ENCODE measurements around the gene HOXB2.

Gene HOXB2

GRCh38 chr17:48578616-48579470, 33.9 kb upstream of the HOXB2 start:
- no peak for DNase-seq

DNA sequence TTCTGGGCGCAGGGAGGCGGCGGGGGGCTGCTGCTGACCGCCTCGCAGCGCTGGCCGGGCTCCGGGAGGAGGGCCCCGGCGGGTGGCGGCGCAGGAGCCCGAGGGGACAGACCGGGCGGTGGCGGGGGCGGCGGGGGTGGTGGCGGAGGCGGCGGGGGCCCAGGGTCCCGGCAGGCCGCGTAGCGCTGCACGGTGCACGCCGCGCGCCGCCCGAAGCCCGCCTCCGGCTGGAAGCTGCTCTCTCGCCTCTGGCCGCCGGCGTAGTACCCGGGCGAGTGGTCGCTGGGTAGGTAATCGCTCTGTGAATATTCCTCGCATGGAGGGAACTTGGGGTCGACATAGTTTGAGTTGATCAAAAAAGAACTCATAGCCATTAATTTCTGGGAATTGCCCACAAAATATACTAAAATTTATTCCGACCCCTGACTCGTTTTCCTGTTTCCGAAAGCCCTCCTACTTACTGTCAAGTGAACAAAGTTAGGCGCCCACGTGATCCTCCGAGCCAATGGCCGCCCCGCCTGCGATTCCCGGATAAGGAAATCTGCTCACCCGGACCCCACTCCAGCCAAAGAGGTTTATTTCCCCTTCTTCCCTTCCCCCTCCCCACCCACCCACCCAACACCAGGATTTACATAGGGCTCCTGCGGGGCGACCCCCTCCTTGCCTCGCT, 33.2 kb upstream of the HOXB2 start, which contains the start of gene HOXB4:
HOXB4 (minus strand) TSS at position 405 of the 670 bp plus-strand sequence; CDS start at position 374, 31 bp downstream.
- DNase-seq = no peak

DNA sequence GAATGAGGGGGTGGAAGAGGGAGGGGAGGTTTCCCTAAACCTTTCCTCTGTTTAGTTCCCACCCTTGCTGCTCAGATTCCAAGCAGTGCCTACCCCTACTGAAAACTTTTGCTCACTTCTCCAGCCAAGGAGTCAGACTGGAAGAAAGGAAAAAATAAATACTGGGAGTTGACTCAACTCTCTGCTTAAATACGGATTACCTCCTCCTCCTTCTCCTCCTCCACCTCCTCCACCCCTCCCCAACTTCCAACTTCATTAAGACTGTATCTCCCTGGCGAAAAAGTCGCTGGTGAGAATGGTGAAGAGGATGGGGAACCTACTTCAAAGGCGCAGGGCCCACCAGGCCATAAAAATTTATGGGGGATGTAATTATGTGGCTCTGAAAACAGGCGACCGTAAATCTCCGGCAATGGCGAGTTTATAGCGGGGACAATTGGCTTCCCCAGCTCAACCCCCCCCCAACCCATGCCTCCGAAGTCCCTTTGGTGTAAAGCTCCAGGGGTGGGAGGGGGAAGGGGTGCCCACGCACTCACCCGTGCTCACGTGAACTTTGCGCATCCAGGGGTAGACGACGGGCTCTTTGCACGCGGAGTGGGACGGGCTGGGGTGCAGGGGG, 32.5 kb upstream of the HOXB2 start:
- no peak for DNase-seq

GRCh38 chr17:48576479-48577309, 31.8 kb upstream of the HOXB2 start:
- no peak for DNase-seq

DNA sequence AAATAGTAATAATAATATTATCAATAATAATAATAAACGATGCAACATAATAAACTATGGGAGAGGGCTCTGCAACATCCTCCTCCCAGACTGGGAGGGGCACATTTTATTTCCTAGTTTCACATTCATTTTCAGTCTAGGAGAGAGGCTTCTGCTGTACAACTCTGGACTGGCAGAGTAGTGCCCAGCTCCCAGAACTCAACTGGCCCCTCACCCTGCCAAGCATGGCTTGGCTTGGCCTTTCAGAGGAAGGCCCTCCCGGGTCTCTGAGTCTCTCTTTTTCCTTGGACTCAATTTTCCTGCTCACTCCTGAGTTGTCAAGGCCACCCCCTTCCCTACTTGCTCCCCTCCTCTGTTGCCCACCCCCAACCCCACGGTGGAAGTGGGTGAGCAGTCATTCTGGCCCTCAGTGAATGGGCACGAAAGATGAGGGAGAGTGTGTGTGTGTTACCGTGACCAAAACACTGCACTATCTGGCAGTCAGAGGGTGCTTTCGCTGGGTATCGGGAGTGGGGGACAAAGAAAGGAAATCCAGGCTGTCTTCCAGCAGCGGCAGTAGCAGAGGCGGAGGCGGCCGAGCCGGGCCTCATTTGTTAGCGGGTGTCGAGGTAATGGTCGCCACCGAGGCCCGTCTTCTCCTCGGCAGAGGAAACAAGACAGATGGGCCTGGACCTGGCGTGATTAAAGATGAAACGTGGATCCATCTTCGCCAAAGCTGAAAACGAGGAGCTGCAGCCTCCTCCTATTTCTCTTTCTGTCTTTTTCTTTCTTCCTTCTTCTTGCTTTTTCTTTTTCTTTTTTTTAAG, 31.0 kb upstream of the HOXB2 start:
- no peak for DNase-seq

- DNase-seq = peak in 1 of 2 experiments; percentile 83
These were observed 30.2 kb upstream of the HOXB2 start for GRCh38 chr17:48575066-48575582.

- no peak for DNase-seq
These were observed 29.7 kb upstream of the HOXB2 start for GRCh38 chr17:48574505-48575065.

- DNase-seq = no peak
These were observed 27.0 kb upstream of the HOXB2 start for GRCh38 chr17:48571826-48572417.

DNA sequence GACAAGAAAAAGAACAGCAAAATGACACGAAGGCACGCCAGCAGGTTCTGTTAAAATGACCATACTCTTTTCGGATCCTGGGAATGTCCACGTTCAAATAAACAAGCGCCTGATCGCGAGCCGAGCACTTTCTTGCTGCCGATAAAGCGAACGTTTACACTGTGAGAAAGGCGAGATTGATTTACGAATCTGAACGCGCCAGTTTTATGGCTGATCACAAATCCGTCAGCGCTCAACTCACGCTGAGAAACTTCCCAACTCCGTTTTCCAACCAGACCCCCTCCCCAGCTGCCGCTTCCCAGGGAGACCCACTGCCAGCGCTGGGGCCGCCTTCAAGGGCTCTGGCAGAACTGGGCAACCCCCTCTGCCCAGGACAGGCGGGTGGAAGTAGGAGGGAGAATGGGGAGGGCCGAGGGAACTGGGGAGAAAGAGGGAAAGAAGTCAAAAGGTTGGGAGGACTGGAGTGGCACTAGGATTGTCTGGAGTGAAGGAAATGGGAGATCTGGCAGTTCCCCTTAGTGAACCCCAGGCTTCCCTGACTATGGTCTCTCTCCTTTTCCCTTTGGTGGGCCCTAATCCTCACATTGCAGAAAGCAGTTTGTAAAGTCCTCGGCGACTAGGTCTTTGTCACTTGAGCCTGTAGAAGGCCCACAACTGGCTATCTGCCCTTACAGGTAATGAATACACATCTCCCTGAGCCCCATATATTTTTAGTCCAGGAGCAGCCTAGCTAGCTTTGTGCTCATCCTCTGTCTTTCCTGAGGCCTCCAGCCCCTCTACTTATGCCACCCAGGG, 26.3 kb upstream of the HOXB2 start:
- no peak for DNase-seq

- DNase-seq = no peak
These were observed 25.6 kb upstream of the HOXB2 start for GRCh38 chr17:48570325-48571023.

DNA sequence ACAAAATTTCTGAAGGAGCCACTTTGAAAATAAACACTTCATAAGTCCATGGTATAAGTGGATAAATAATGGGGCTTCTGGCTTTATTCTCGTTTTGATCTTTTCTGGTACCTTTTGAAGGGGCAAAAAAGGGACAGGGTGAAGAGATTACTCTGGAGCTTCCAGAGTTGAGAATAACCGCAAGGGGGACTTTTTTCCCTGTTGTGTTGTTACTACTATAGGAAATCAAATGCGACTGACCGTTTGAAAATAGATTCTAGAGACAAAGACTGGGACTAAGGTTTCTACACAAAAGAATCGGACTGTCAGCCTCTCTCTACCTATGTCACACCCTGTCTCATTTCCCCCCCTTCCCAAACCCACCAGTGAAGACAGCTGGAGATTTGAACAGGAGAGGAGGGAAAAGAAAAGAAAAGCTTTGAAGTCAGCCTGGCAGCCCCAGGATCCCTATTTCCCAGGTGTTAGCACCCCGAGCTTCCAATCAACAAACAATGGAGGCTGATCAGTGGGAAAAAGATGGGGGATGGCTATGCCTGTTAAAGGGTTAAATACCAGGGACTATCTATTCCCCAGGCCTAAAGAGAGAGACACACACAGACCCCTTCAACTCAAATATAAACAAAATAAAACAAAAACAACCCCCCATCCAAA, 24.9 kb upstream of the HOXB2 start:
- DNase-seq = no peak

- DNase-seq = no peak
These were observed 24.3 kb upstream of the HOXB2 start for GRCh38 chr17:48569240-48569582.

DNA sequence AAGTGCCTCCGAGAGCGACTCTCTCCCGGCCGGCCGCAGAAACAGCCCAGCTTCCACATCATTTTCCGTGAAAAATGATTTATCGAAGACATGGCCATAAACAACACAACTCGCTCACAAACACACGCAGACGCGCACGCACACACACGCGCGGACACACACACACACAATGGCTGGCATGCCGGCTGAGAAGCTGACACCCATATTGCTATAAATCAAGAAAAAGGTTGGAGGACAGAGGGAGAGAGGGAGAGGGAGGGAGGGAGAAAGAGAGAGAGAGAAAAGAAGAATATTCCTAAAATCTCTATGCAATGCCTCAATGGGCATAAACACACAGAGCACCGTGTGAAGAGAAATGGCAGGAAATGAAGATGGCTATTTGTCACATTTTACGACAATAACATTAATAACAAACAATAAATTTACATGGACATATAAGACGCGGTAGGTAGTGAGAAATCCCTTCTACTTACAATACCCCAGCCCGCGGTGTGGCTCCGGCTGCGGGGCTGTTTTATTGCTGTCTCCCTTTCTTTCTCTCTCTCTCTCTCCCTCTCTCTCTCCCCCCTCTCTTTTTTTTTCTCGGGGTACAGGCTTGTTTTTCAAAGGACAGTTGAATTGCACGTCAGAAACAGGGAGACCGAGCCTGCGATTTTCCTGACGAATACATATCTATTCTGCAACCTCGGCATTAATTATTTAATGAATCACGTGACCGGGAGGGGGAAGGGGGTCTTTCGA, 23.8 kb upstream of the HOXB2 start:
- no peak for DNase-seq

DNA sequence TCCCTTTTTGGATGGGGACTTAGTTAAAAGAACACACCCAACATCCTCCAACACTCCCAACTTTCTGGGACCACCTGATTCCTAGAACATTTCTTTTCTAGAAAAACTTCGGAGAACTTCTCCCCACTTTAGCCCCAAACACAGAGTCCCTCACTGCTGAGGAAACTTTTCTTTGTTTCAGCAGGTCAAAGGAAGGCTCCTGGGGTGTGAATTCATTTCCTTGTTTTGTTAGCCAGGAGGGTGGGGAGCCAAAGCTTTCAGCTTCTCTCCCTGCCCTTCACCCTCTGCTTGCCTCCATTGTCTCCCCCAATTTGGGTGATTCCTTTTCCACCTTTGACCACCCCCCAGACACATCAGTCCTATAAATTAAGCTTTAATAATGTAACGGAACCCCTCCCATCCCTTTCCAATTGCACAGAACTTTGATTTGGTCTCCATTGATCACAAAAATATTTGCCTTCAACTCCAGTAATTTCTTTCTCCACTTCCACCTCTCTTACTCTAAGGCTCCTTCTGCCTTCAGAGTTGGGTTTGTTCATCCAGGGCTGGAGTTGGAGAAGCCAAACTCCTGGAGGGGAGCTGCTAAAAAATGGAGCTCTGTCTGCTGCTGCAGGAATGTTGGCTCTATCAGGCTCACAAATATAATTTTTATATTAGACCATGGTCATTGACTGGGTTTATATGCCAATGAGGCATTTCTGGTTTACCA, 22.9 kb upstream of the HOXB2 start:
- DNase-seq = no peak

- no peak for DNase-seq
These were observed 22.3 kb upstream of the HOXB2 start for GRCh38 chr17:48567209-48567608.

GRCh38 chr17:48566717-48567116, 21.8 kb upstream of the HOXB2 start:
- no peak for DNase-seq

- DNase-seq = no peak
These were observed 21.2 kb upstream of the HOXB2 start for GRCh38 chr17:48565925-48566710.

All from NCI-H187 (cell line).